HuH-7 (cell line): ENCODE measurements around the gene HOXD3.
A peak's percentile ranks its signal among the peaks of the same experiment; 100 is the strongest.

Experiments used
- DNase-seq: peaks from one replicate; pipeline ENCODE4 v3.0.0; 2011; ENCODE audit warnings: low spot score

The HOXD3 gene

GRCh38 chr2:176177580-176178037 is 20.5 kb downstream of the HOXD3 start:
- DNase-seq: no peak

GRCh38 chr2:176178038-176178756 is 21.1 kb downstream of the HOXD3 start:
- DNase-seq: no peak

- no peak for DNase-seq
These were observed 21.7 kb downstream of the HOXD3 start for GRCh38 chr2:176178757-176179295.

GRCh38 chr2:176181551-176181950 is 24.4 kb downstream of the HOXD3 start:
- DNase-seq: no peak

- DNase-seq: no peak
These were observed 25.6 kb downstream of the HOXD3 start for GRCh38 chr2:176182671-176183070.

- no peak for DNase-seq
These were observed 27.6 kb downstream of the HOXD3 start for GRCh38 chr2:176184749-176185148.

- DNase-seq: no peak
These were observed 28.9 kb downstream of the HOXD3 start for GRCh38 chr2:176186024-176186423.

- DNase-seq: peak; percentile 68
These were observed 30.2 kb downstream of the HOXD3 start for GRCh38 chr2:176187200-176187898.

- peak; percentile 97 for DNase-seq
These were observed 31.0 kb downstream of the HOXD3 start, which contains the start of gene HOXD1 for GRCh38 chr2:176187899-176188773. HOXD1 (plus strand) TSS chr2:176188668; CDS start chr2:176188802, 134 bp downstream.

- DNase-seq: no peak
These were observed 31.9 kb downstream of the HOXD3 start for GRCh38 chr2:176188774-176189680.

GRCh38 chr2:176189681-176190641 is 32.9 kb downstream of the HOXD3 start:
- DNase-seq: no peak

- no peak for DNase-seq
These were observed 35.2 kb downstream of the HOXD3 start for GRCh38 chr2:176192351-176192750.

- DNase-seq: no peak
These were observed 35.9 kb downstream of the HOXD3 start for GRCh38 chr2:176193048-176193447.

GRCh38 chr2:176199902-176200301 is 42.8 kb downstream of the HOXD3 start:
- no peak for DNase-seq

- no peak for DNase-seq
These were observed 43.9 kb downstream of the HOXD3 start for GRCh38 chr2:176200971-176201370.

- DNase-seq: no peak
These were observed 45.4 kb downstream of the HOXD3 start for GRCh38 chr2:176202491-176202890.

GRCh38 chr2:176205126-176205525 is 48.0 kb downstream of the HOXD3 start:
- no peak for DNase-seq

GRCh38 chr2:176206136-176206535 is 49.0 kb downstream of the HOXD3 start:
- no peak for DNase-seq

GRCh38 chr2:176206682-176207081 is 49.6 kb downstream of the HOXD3 start:
- no peak for DNase-seq

GRCh38 chr2:176211110-176211509 is 54.0 kb downstream of the HOXD3 start:
- DNase-seq: no peak
